LNCAP (cell line): ENCODE results near the gene KARS1.

Source experiments
- TF ChIP-seq, protein P1 (sequence below): fragments of 450-650 bp; IDR thresholded peaks from 2 replicates; pipeline ENCODE4 v1.5.1; 2017; ENCODE audit warnings: mild to moderate bottlenecking

KARS1 gene

DNA sequence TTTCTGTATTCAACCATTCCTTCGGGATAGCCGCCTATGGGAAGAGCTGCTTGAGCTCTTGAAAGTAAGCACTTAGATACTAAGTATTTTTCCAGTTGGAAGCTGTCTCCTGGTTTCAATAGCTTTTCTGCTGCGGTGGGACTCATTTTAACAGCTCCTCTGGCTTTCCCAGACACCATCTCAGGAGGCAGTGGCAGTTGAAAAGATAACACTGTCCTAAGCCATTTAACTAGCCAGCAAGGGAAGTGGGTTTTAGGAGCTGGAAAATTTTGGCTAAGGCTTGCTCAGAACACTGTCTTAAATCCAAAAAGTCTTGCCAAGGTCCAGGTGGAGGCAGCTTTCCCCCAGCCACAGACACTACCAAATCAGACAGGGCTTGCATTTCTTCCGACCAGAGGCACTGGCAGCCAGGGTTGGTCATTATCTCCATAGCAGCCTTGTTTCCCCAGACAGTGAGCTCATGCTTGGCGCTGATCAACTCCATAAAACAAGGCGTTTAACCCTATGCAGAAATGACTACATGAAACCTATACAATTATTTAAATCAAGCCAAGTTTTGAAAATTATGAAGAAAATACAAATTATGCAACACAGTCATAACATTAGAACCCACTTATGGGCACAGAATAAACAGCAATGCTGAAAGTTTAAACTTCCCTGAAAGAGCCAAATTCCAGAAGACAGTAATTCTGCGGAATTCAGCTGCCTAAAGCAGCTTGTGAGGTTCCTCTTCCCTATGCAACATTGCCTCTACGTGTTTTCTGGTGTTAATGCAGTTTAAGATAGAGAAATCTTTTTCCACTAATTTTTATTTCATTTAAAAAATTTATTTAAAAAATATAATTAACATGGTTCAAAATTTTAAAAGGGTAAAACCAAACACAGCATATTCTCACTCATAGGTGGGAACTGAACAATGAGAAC, 56.3 kb downstream of the KARS1 start:
- TF ChIP-seq, protein P1, sequence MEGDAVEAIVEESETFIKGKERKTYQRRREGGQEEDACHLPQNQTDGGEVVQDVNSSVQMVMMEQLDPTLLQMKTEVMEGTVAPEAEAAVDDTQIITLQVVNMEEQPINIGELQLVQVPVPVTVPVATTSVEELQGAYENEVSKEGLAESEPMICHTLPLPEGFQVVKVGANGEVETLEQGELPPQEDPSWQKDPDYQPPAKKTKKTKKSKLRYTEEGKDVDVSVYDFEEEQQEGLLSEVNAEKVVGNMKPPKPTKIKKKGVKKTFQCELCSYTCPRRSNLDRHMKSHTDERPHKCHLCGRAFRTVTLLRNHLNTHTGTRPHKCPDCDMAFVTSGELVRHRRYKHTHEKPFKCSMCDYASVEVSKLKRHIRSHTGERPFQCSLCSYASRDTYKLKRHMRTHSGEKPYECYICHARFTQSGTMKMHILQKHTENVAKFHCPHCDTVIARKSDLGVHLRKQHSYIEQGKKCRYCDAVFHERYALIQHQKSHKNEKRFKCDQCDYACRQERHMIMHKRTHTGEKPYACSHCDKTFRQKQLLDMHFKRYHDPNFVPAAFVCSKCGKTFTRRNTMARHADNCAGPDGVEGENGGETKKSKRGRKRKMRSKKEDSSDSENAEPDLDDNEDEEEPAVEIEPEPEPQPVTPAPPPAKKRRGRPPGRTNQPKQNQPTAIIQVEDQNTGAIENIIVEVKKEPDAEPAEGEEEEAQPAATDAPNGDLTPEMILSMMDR = no peak

DNA sequence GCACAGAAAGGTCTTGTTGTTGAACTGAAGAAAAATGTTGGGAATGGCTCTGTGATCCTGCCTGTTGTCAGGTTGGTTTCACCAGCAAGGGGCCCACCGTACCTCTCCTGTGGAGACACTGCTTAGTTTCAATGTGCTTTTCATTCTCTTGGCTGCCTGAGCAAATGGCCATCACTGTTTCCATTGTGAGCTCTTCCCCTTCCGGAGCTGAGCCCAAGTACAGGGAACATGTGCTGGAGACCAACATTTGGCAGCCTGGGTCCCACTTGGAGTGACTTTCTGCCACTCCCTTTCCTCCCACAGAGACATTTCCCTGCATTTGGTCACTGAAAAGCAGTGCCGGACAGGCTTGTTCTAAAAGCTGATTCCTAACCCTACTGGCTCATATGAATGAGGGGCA, 58.2 kb downstream of the KARS1 start:
- TF ChIP-seq, protein P1 = no peak

- TF ChIP-seq, protein P1 = no peak
Measured at GRCh38 chr16:75588716-75589115, 58.7 kb downstream of the KARS1 start.

DNA sequence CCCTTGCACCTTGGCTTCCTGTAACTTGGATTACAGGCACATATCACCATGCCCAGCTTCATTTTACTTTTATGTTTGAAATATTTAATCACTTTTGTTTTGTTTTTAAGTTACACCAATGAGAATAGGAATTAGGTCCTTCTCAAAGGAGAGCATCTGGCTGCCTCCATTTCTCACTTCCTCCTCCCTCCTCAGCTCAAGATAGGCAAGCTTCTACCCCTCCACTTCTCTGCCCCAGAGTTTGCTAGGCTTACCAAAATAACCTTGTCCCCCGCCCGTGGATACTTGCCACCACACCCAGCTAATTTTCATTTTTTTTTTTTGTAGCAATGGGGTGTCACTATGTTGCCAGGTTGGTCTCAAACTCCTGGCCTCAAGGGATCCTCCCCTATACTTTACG, 63.4 kb downstream of the KARS1 start:
- TF ChIP-seq, protein P1 = no peak

DNA sequence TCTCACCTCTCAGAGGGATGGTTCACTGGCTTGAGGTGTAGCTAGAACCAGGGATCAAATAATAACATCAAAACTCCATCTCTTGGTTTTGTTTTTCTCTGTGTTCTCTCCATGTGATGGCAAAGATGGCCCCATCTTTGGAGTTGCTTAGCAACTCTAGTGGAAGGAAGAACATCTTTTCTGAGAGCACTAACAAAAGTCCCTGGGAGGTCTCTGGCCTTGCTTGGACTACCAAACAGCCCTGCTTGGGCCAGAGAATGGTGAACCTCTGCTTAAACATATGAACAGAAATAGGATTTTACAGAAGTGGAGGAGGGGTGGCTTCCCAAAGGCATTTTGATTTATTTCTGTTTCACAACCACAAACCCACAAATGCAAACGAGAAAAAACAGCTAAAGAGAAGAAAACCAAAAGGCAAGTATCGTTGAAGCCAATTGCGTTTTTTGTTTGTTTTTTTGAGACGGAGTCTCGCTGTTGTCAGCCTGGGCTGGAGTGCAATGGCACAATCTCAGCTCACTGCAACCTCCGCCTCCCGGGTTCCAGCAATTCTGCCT, 68.1 kb downstream of the KARS1 start:
- TF ChIP-seq, protein P1 = no peak

DNA sequence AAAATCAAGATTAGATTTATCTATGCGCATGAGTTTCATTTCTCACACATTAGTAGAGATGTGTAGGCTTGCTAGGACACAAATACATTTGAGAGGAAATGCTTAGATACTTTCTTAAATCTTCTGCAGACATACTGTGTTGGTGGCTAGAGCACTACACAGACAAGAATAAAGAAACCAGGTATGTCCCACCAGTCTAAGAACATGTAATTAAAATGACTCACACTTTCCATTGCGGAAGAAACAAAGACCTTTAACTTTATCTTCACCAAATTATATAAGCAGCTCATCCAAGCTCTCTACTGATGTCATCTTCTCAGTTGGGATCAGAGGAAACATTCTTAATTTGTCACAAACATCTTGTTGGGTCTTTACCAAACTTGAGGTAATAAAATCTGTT, 68.7 kb downstream of the KARS1 start:
- TF ChIP-seq, protein P1 = no peak

GRCh38 chr16:75578212-75578611, 69.3 kb downstream of the KARS1 start:
- TF ChIP-seq, protein P1 = no peak
